SK-N-SH (cell line): Measurements from ENCODE around the gene AIP.

Source experiments
- CTCF ChIP-seq: fragments of 200-600 bp; sonication (generic); IDR thresholded peaks from 2 replicates; pipeline ENCODE4 v1.6.1; 2017; ENCODE audit warnings: antibody characterized with exemption, mild to moderate bottlenecking, moderate library complexity
- ELF1 ChIP-seq: IDR thresholded peaks from 2 replicates; pipeline ENCODE4 v1.4.0; 2012
- EP300 ChIP-seq, 2 experiments: IDR thresholded peaks; 2 replicates each; pipeline versions ENCODE4 v1.4.0 to v1.6.1; 2012; ENCODE audit warnings: borderline replicate concordance in 1 of 2, low read depth in 1 of 2, low read length in 1 of 2
- EZH2phosphoT487 ChIP-seq: fragments of 200-600 bp; sonication (generic); IDR thresholded peaks from 2 replicates; pipeline ENCODE4 v1.6.1; 2017; ENCODE audit warnings: low read depth, mixed run types, mild to moderate bottlenecking, antibody characterized with exemption, moderate library complexity, borderline replicate concordance
- GABPA ChIP-seq: IDR thresholded peaks from 2 replicates; pipeline ENCODE4 v1.4.0; 2012; ENCODE audit warnings: low read depth, mild to moderate bottlenecking
- JUND ChIP-seq: IDR thresholded peaks from 2 replicates; pipeline ENCODE4 v1.4.0; 2012
- MXI1 ChIP-seq: IDR thresholded peaks from 2 replicates; pipeline ENCODE4 v1.6.1; 2012; ENCODE audit warnings: mild to moderate bottlenecking, low read depth, low read length, improper control_type of control experiment
- NRF1 ChIP-seq: IDR thresholded peaks from 2 replicates; pipeline ENCODE4 v1.6.1; 2012; ENCODE audit warnings: low read depth, mild to moderate bottlenecking, low read length
- POLR2AphosphoS5 ChIP-seq: IDR thresholded peaks from 2 replicates; pipeline ENCODE4 v1.6.1; 2012; ENCODE audit warnings: low read depth, low read length
- REST ChIP-seq: IDR thresholded peaks from 2 replicates; pipeline ENCODE4 v1.6.1; 2012; ENCODE audit warnings: mild to moderate bottlenecking, low read depth, low read length, moderate library complexity
- TAF1 ChIP-seq: IDR thresholded peaks from 2 replicates; pipeline ENCODE4 v1.6.1; 2012; ENCODE audit warnings: low read depth, mild to moderate bottlenecking, low read length, moderate library complexity, borderline replicate concordance
- TCF12 ChIP-seq: IDR thresholded peaks from 2 replicates; pipeline ENCODE4 v1.4.0; 2012
- USF1 ChIP-seq: IDR thresholded peaks from 2 replicates; pipeline ENCODE4 v1.4.0; 2012; ENCODE audit warnings: low read depth, borderline replicate concordance

- TF ChIP-seq CTCF (no peak), JUND (no peak), MXI1 (no peak), GABPA (no peak), EZH2phosphoT487 (no peak), REST (no peak), ELF1 (no peak), USF1 (no peak), TCF12 (no peak), NRF1 (no peak), EP300 (IDR thresholded peaks at IDR 0.05; ENCODE audit: borderline replicate concordance in 1 of 2, low read depth in 1 of 2, low read length in 1 of 2) (no peak), POLR2AphosphoS5 (no peak), TAF1 (no peak)
Measured at GRCh38 chr11:67538823-67539505, 56.1 kb downstream of the AIP start.
